Left ventricle myocardium inferior (tissue), 1 donor: ENCODE measurements around the gene AKAP8L. TPM values are rescaled to one million over a fixed set of nuclear protein-coding genes. Genes with fewer than 3 reads are reported as not detected.
A peak's percentile ranks its signal among the peaks of the same experiment; 100 is the strongest.
"Not testable (repeated sequence)": the region's sequence is repeated elsewhere in the genome, so short reads cannot be mapped to it uniquely, and the experiment has no call there.

ENCODE experiments used
- DNase-seq: peaks from one replicate; pipeline ENCODE4 v3.0.0-alpha.2; 2020
- H3K27ac ChIP-seq: fragments of 200-600 bp; replicated peaks from 2 replicates; pipeline ENCODE4 v1.8.0; 2021
- H3K27me3 ChIP-seq: fragments of 200-600 bp; 2 replicates; pipeline ENCODE4 v1.8.0; 2021; ENCODE audit warnings: low read depth
- H3K36me3 ChIP-seq: fragments of 200-600 bp; 2 replicates; pipeline ENCODE4 v1.8.0; 2021
- H3K4me1 ChIP-seq: fragments of 200-600 bp; 2 replicates; pipeline ENCODE4 v1.8.0; 2021
- H3K4me3 ChIP-seq: fragments of 200-600 bp; 2 replicates; pipeline ENCODE4 v1.8.0; 2021; ENCODE audit warnings: mild to moderate bottlenecking, moderate library complexity
- H3K9me3 ChIP-seq: fragments of 200-600 bp; replicated peaks from 2 replicates; pipeline ENCODE4 v1.8.0; 2021
- CTCF ChIP-seq: fragments of 200-600 bp; IDR thresholded peaks from 2 replicates; pipeline ENCODE4 v1.8.0; 2021; ENCODE audit warnings: antibody characterized with exemption, mild to moderate bottlenecking, borderline replicate concordance
- intact Hi-C: fragments of 100-400 bp; cut with micrococcal nuclease; formaldehyde crosslinking; loops from one replicate; pipeline ENCODE4 v1.11.0; 2022
- total RNA-seq: library from RNA; stranded (reverse); fragmentation: NEBNext Ultra II Directional; extraction: Animal tissue kit (Norgen Biotek cat#: 25700); gene quantifications from one replicate; pipeline ENCODE4 v1.2.1, GENCODE V29; 2021
- donor health status: DM: no; HTN: yes; CAD: no; lungs with severe emphysema.

The AKAP8L gene
- total RNA-seq, 1 donor from 2014 or later, result 74.5 TPM

DNA sequence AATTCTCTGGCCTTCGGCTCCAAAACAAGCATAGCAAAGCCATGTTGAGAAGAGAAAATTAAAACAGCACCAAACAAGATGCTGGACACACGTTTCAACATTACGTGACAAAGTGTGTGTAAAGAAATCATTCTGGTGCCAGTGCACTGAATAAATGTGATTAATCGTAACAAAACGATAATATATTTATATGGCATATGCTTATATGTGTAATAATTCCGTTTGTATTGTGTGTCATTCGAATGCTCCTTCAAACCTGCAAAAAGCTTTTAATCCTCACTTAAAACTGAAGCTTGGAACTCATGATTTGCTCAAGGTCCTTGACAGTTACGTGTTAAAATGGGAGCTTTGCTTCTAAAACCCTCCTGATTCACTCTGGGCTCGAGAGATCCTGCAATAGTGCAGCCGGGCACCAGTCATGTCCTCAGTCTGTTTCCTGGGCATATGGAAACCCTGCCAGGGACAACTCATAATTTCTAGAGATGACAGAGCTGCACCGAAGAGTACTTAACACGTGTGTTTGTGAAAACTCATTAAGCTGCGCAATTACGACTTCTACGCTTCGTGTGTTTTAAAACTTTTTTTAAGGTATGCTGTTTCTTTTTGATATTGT lies 731 bp upstream of the AKAP8L start:
- Histone ChIP-seq H3K4me1 (peaks cover 71% of the 10 kb centered on the region), H3K27me3 (no peaks in the 10 kb centered on the region), H3K4me3 (peak overlapping the region; percentile 96), H3K27ac (peak overlapping the region; percentile 66), H3K36me3 (peaks cover 36% of the 10 kb centered on the region), H3K9me3 (peaks cover 7% of the 10 kb centered on the region)
- no peak for DNase-seq
- TF ChIP-seq CTCF, result peak; percentile 12
- intact Hi-C loops, result no loop called here

DNA sequence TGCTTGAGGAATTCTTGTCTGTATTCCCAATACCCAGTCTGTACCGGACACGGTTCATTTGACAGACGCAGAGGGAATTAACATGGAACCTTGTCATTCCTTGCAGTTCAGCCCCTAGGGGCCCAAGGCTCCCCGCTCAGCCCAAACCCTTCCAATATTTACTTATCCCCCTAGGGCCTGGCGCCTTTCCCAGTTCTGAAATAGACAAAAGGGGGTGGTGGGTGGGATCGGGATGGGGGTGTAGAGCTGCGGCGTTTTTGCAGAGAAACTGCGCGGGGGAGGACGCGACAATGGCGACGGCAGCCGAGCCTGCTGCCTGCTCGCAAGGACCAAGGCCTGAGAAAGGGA lies 583 bp downstream of the AKAP8L start:
- H3K27me3 ChIP-seq, result no peaks in the 10 kb centered on the region
- DNase-seq, result no peak
- peaks cover 4% of the 10 kb centered on the region for H3K9me3 ChIP-seq
- TF ChIP-seq CTCF, result no peak
- H3K4me1 ChIP-seq, result peaks cover 84% of the 10 kb centered on the region
- peak overlapping the region; percentile 96 for H3K4me3 ChIP-seq
- peaks cover 23% of the 10 kb centered on the region for H3K36me3 ChIP-seq
- intact Hi-C loops, result no loop called here
- H3K27ac ChIP-seq, result peak overlapping the region; percentile 93

GRCh38 chr19:15417699-15418098 lies 1.1 kb downstream of the AKAP8L start:
- Histone ChIP-seq H3K4me3 (peak overlapping the region; percentile 96), H3K27me3 (no peaks in the 10 kb centered on the region), H3K9me3 (no peaks in the 10 kb centered on the region), H3K4me1 (peaks cover 84% of the 10 kb centered on the region), H3K36me3 (peaks cover 18% of the 10 kb centered on the region), H3K27ac (peak overlapping the region; percentile 93)
- intact Hi-C loops, result no loop called here
- no peak for DNase-seq
- TF ChIP-seq CTCF, result no peak

DNA sequence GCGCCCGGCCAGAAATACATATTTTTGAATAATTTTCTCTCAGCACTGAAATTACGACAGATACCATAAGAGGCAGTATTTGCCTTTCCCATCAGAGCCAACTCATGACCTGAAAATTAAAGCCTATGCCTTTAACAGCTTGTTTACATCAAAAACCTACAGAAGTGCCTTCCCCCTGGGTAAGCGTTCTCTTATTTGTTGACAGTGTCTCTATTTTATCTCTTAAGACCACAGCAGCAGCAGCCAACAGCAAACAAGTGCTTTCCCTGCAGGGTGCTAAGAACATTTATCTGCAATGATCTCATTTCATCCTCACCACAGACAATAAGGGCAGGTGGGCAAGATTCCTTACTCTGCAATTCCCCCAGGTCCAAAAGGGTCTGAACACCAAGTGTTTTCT lies 6.0 kb downstream of the AKAP8L start:
- intact Hi-C loops, result no loop called here
- Histone ChIP-seq H3K4me1 (peaks cover 100% of the 10 kb centered on the region), H3K36me3 (peaks cover 28% of the 10 kb centered on the region)

DNA sequence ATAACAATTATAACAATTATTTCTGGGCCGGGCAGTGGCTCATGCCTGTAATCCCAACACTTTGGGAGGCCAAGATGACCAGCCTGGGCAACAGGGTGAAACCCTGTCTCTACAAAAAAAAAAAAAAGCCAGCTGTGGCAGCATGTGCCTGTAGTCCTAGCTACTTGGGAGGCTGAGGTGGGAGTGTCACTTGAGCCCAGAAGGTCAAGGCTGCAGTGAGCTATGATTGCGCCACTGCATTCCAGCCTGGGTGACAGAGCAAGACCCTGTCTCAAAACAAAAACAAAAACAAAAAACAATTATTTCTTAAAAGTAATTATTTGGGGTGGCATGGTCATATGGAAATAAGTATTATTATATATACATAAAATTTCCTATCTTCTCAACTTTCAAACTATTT lies 7.4 kb downstream of the AKAP8L start:
- H3K9me3 ChIP-seq, H3K27me3 ChIP-seq, H3K4me3 ChIP-seq, intact Hi-C loops: not testable (repeated sequence)
- Histone ChIP-seq H3K4me1 (peaks cover 100% of the 10 kb centered on the region), H3K27ac (peak overlapping the region; percentile 41), H3K36me3 (peaks cover 28% of the 10 kb centered on the region)
- peak; percentile 10 for DNase-seq

More for the DNA sequence above, 6.0 kb downstream of the AKAP8L start:
- Histone ChIP-seq H3K27me3 (no peaks in the 10 kb centered on the region), H3K27ac (peak overlapping the region; percentile 6), H3K9me3 (no peaks in the 10 kb centered on the region), H3K4me3 (no peak overlapping the region)
- no peak for DNase-seq
- TF ChIP-seq CTCF, result no peak

GRCh38 chr19:15404780-15405211 lies 14.0 kb downstream of the AKAP8L start:
- DNase-seq, result no peak
- Histone ChIP-seq H3K9me3 (no peaks in the 10 kb centered on the region), H3K36me3 (peaks cover 32% of the 10 kb centered on the region), H3K4me3 (no peak overlapping the region), H3K27me3 (no peaks in the 10 kb centered on the region), H3K4me1 (peaks cover 98% of the 10 kb centered on the region), H3K27ac (peak overlapping the region; percentile 80)
- intact Hi-C loops, result no loop called here
- TF ChIP-seq CTCF, result no peak
